H9 (cell line): ENCODE measurements around the gene TGFB3. TPM values are rescaled to one million over a fixed set of nuclear protein-coding genes. Genes with fewer than 3 reads are reported as not detected.

Experiments used
- DNase-seq: peaks from one replicate; pipeline ENCODE4 v3.0.0-alpha.2; 2017
- H2AFZ ChIP-seq: one replicate; pipeline ENCODE4 v1.6.1; 2013; ENCODE audit warnings: mild to moderate bottlenecking, low read length, control low read depth, moderate library complexity
- H2AK5ac ChIP-seq: 2 replicates; pipeline ENCODE4 v1.6.1; 2013; ENCODE audit warnings: low read length, control low read depth, mixed read lengths; ENCODE audit not compliant: insufficient read length
- H2BK120ac ChIP-seq: one replicate; pipeline ENCODE4 v1.6.1; 2013; ENCODE audit warnings: low read depth, mild to moderate bottlenecking, low read length, control low read depth, inconsistent platforms; ENCODE audit not compliant: poor library complexity, severe bottlenecking
- H2BK12ac ChIP-seq: 2 replicates; pipeline ENCODE4 v1.6.1; 2013; ENCODE audit warnings: low read length, control low read depth, mixed read lengths, low read depth; ENCODE audit not compliant: insufficient read length
- H2BK15ac ChIP-seq: 2 replicates; pipeline ENCODE4 v1.6.1; 2013; ENCODE audit warnings: low read depth, low read length, control low read depth
- H2BK20ac ChIP-seq: one replicate; pipeline ENCODE4 v1.6.1; 2013; ENCODE audit warnings: low read depth, mild to moderate bottlenecking, low read length, control low read depth, inconsistent platforms; ENCODE audit not compliant: poor library complexity, severe bottlenecking
- H2BK5ac ChIP-seq: 2 replicates; pipeline ENCODE4 v1.6.1; 2013; ENCODE audit warnings: low read length, control low read depth, mixed read lengths; ENCODE audit not compliant: insufficient read length
- H3K14ac ChIP-seq: 2 replicates; pipeline ENCODE4 v1.6.1; 2013; ENCODE audit warnings: low read length, control low read depth; ENCODE audit not compliant: insufficient read depth
- H3K18ac ChIP-seq: 2 replicates; pipeline ENCODE4 v1.6.1; 2013; ENCODE audit warnings: low read depth, mild to moderate bottlenecking, mixed read lengths, low read length, control low read depth; ENCODE audit not compliant: insufficient read length
- H3K23ac ChIP-seq: 2 replicates; pipeline ENCODE4 v1.6.1; 2013; ENCODE audit warnings: low read length, control low read depth, mixed read lengths, low read depth; ENCODE audit not compliant: insufficient read length
- H3K23me2 ChIP-seq: 2 replicates; pipeline ENCODE4 v1.6.1; 2013; ENCODE audit warnings: low read depth, mild to moderate bottlenecking, mixed read lengths, low read length, control low read depth; ENCODE audit not compliant: insufficient read length, poor library complexity, severe bottlenecking
- H3K27ac ChIP-seq: 2 replicates; pipeline ENCODE4 v1.5.1; 2013; ENCODE audit warnings: low read length, control low read depth, mixed read lengths, low read depth; ENCODE audit not compliant: insufficient read length
- H3K27me3 ChIP-seq: 2 replicates; pipeline ENCODE4 v1.6.1; 2013; ENCODE audit warnings: low read length, control low read depth, inconsistent platforms; ENCODE audit not compliant: insufficient read depth
- H3K4ac ChIP-seq: 2 replicates; pipeline ENCODE4 v1.6.1; 2013; ENCODE audit warnings: low read depth, mild to moderate bottlenecking, control low read depth, inconsistent platforms, low read length, moderate library complexity
- H3K4me1 ChIP-seq: 2 replicates; pipeline ENCODE4 v1.6.1; 2013; ENCODE audit warnings: low read length, control low read depth, inconsistent platforms; ENCODE audit not compliant: insufficient read depth
- H3K4me2 ChIP-seq: 2 replicates; pipeline ENCODE4 v1.6.1; 2013; ENCODE audit warnings: low read length, control low read depth, mixed read lengths; ENCODE audit not compliant: insufficient read length, insufficient read depth
- H3K56ac ChIP-seq: 2 replicates; pipeline ENCODE4 v1.6.1; 2013; ENCODE audit warnings: low read depth, mild to moderate bottlenecking, mixed read lengths, low read length, control low read depth; ENCODE audit not compliant: insufficient read length
- H3K79me1 ChIP-seq: 2 replicates; pipeline ENCODE4 v1.6.1; 2013; ENCODE audit warnings: low read depth, mild to moderate bottlenecking, moderate library complexity, low read length, control low read depth, inconsistent platforms; ENCODE audit not compliant: insufficient read depth, poor library complexity, severe bottlenecking
- H3K79me2 ChIP-seq: 2 replicates; pipeline ENCODE4 v1.6.1; 2013; ENCODE audit warnings: low read length, control low read depth, inconsistent platforms; ENCODE audit not compliant: insufficient read depth
- H3K9ac ChIP-seq: 2 replicates; pipeline ENCODE4 v1.6.1; 2013; ENCODE audit warnings: low read length, control low read depth, mixed read lengths; ENCODE audit not compliant: insufficient read length; ENCODE audit errors: extremely low read depth
- H3K9me3 ChIP-seq: one replicate; pipeline ENCODE4 v1.6.1; 2013; ENCODE audit warnings: low read depth, low read length, inconsistent platforms; ENCODE audit not compliant: control insufficient read depth
- H3T11ph ChIP-seq: one replicate; pipeline ENCODE4 v1.6.1; 2013; ENCODE audit warnings: mild to moderate bottlenecking, low read length, control low read depth, inconsistent platforms
- H4K20me1 ChIP-seq: one replicate; pipeline ENCODE4 v1.6.1; 2013; ENCODE audit not compliant: control insufficient read depth, insufficient read length, insufficient read depth
- H4K5ac ChIP-seq: 2 replicates; pipeline ENCODE4 v1.6.1; 2013; ENCODE audit warnings: low read depth, mild to moderate bottlenecking, mixed read lengths, low read length, control low read depth; ENCODE audit not compliant: insufficient read length
- H4K8ac ChIP-seq: replicated peaks from 2 replicates; pipeline ENCODE4 v1.6.1; 2013; ENCODE audit warnings: low read length, control low read depth, mixed read lengths, low read depth; ENCODE audit not compliant: insufficient read length
- H4K91ac ChIP-seq: 2 replicates; pipeline ENCODE4 v1.6.1; 2013; ENCODE audit warnings: low read depth, mild to moderate bottlenecking, moderate library complexity, mixed read lengths, low read length, control low read depth; ENCODE audit not compliant: insufficient read length
- H3K27ac Mint-ChIP-seq, 3 experiments: 2 replicates in 2 of 3; 3 replicates in 1 of 3; pipeline ENCODE4 v1.8.0; 2020 to 2021; ENCODE audit warnings: mixed read lengths in 3 of 3, mild to moderate bottlenecking in 1 of 3, moderate library complexity in 1 of 3
- H3K27me3 Mint-ChIP-seq: 2 replicates; pipeline ENCODE4 v1.8.0; 2021; ENCODE audit warnings: low read depth, mild to moderate bottlenecking, moderate library complexity, mixed read lengths
- H3K36me3 Mint-ChIP-seq, 3 experiments: 2 replicates in 2 of 3; 3 replicates in 1 of 3; pipeline ENCODE4 v1.8.0; 2020 to 2021; ENCODE audit warnings: low read depth in 3 of 3, mixed read lengths in 3 of 3; ENCODE audit not compliant: insufficient read depth in 1 of 3
- H3K4me1 Mint-ChIP-seq, 2 experiments: 2 replicates each; pipeline ENCODE4 v1.8.0; 2020; ENCODE audit warnings: mixed read lengths in 2 of 2
- H3K4me3 Mint-ChIP-seq, 2 experiments: 2 replicates in 1 of 2; 3 replicates in 1 of 2; pipeline ENCODE4 v1.8.0; 2020 to 2021; ENCODE audit warnings: mild to moderate bottlenecking in 2 of 2, mixed read lengths in 2 of 2, moderate library complexity in 1 of 2
- H3K9me3 Mint-ChIP-seq, 2 experiments: 2 replicates in 1 of 2; 3 replicates in 1 of 2; pipeline ENCODE4 v1.8.0; 2020; ENCODE audit warnings: mild to moderate bottlenecking in 2 of 2, mixed read lengths in 2 of 2, moderate library complexity in 1 of 2
- WGBS: extraction: QIAGEN DNeasy Blood & Tissue Kit; methylation state at CpG from one replicate; pipeline ENCODE4 v1.1.7; 2013; ENCODE audit warnings: missing lambda C conversion rate, low lambda C conversion rate, mixed read lengths; ENCODE audit not compliant: insufficient read length; ENCODE audit errors: extremely low coverage; 5-methylcytosine and 5-hydroxymethylcytosine counted together
- total RNA-seq: library from RNA; stranded (reverse); gene quantifications from 2 replicates; pipeline ENCODE4 v1.2.1, GENCODE V29; 2021
- TF ChIP-seq, protein P1 (sequence below): fragments of 200-600 bp; sonication (generic); conservative IDR thresholded peaks from 3 replicates; pipeline ENCODE4 v1.8.0; 2021; ENCODE audit warnings: antibody characterized with exemption, mild to moderate bottlenecking

Gene TGFB3
- total RNA-seq, 1 experiment from 2014 or later = 0.37 TPM

DNA sequence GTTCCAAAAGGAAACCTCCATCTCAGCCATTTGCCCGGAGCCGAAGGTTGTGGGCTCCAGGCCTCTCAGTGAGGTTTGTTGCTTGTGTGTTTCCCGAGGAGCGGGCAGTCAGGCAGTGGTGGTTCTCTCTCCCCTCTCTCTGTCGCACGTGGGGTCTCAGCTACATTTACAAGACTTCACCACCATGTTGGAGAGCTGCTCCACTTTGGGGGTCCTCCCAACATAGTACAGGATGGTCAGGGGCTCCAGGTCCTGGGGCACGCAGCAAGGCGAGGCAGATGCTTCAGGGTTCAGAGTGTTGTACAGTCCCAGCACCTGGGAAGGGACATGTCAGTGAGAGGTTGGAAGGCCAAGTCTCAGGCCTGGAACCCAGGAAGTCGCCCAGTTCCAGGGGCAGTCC is 22.8 kb downstream of the TGFB3 start:
- no peak overlapping the region for H3K23ac ChIP-seq
- no peak overlapping the region for H3K27ac Mint-ChIP-seq
- H2AK5ac ChIP-seq = no peak overlapping the region
- no peaks in the 10 kb centered on the region for H3K27me3 Mint-ChIP-seq
- no peaks in the 10 kb centered on the region for H3K23me2 ChIP-seq
- H2BK120ac ChIP-seq = no peak overlapping the region
- no peak overlapping the region for H2BK12ac ChIP-seq
- TF ChIP-seq, protein P1, sequence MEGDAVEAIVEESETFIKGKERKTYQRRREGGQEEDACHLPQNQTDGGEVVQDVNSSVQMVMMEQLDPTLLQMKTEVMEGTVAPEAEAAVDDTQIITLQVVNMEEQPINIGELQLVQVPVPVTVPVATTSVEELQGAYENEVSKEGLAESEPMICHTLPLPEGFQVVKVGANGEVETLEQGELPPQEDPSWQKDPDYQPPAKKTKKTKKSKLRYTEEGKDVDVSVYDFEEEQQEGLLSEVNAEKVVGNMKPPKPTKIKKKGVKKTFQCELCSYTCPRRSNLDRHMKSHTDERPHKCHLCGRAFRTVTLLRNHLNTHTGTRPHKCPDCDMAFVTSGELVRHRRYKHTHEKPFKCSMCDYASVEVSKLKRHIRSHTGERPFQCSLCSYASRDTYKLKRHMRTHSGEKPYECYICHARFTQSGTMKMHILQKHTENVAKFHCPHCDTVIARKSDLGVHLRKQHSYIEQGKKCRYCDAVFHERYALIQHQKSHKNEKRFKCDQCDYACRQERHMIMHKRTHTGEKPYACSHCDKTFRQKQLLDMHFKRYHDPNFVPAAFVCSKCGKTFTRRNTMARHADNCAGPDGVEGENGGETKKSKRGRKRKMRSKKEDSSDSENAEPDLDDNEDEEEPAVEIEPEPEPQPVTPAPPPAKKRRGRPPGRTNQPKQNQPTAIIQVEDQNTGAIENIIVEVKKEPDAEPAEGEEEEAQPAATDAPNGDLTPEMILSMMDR = no peak
- no CpG with 5 or more reads among the region's 9 CpGs for WGBS
- no peaks in the 10 kb centered on the region for H3K79me2 ChIP-seq
- no peak overlapping the region for H3K18ac ChIP-seq
- H3K4me3 Mint-ChIP-seq = no peak overlapping the region
- no peak overlapping the region for H3T11ph ChIP-seq
- H4K20me1 ChIP-seq = no peaks in the 10 kb centered on the region
- H3K27me3 ChIP-seq = no peaks in the 10 kb centered on the region
- H4K8ac ChIP-seq = no peak overlapping the region
- peaks cover 0 to 4% (median 0%) of the 10 kb centered on the region in 3 experiments; a peak in 1 of 7 replicates for H3K36me3 Mint-ChIP-seq
- no peak overlapping the region for H2AFZ ChIP-seq
- no peaks in the 10 kb centered on the region for H3K4me1 ChIP-seq
- no peak overlapping the region for H2BK15ac ChIP-seq
- no peak overlapping the region for H3K9ac ChIP-seq
- H2BK20ac ChIP-seq = no peak overlapping the region
- no peak overlapping the region for H3K56ac ChIP-seq
- no peak overlapping the region for H4K5ac ChIP-seq
- H3K27ac ChIP-seq = no peak overlapping the region
- H3K9me3 Mint-ChIP-seq = no peaks in the 10 kb centered on the region
- peaks cover 5 to 7% of the 10 kb centered on the region in 2 experiments for H3K4me1 Mint-ChIP-seq
- H3K4me2 ChIP-seq = no peak overlapping the region
- no peak for DNase-seq
- no peak overlapping the region for H4K91ac ChIP-seq
- H3K79me1 ChIP-seq = no peaks in the 10 kb centered on the region
- H3K14ac ChIP-seq = no peak overlapping the region
- no peak overlapping the region for H3K4ac ChIP-seq
- no peaks in the 10 kb centered on the region for H3K9me3 ChIP-seq
- H2BK5ac ChIP-seq = no peak overlapping the region
